H1 (cell line): ENCODE measurements around the gene CDHR2. TPM values are rescaled to one million over a fixed set of nuclear protein-coding genes. Genes with fewer than 3 reads are reported as not detected.

Experiments
- CBX8 ChIP-seq: fragments of 300-800, 300-1000 bp; sonication (generic); IDR thresholded peaks from 2 replicates; pipeline ENCODE4 v1.7.1; 2016; ENCODE audit warnings: low read depth, low read length, borderline replicate concordance
- CHD2 ChIP-seq: IDR thresholded peaks from 2 replicates; pipeline ENCODE4 v1.6.1; 2012; ENCODE audit warnings: low read length, improper control_type of control experiment
- CHD7 ChIP-seq: fragments of 300-600 bp; sonication (generic); IDR thresholded peaks from 2 replicates; pipeline ENCODE4 v1.7.1; 2012; ENCODE audit warnings: low read length, moderate library complexity, mild to moderate bottlenecking, inconsistent platforms; ENCODE audit not compliant: insufficient replicate concordance
- CREB1 ChIP-seq: IDR thresholded peaks from 2 replicates; pipeline ENCODE4 v1.6.1; 2012; ENCODE audit warnings: inconsistent platforms
- CTBP2 ChIP-seq: IDR thresholded peaks from 2 replicates; pipeline ENCODE4 v1.7.0; 2011; ENCODE audit warnings: borderline replicate concordance, mild to moderate bottlenecking, moderate library complexity, mixed read lengths, low read length; ENCODE audit not compliant: insufficient read depth, insufficient read length
- KDM5A ChIP-seq: fragments of 200-600 bp; IDR thresholded peaks from 2 replicates; pipeline ENCODE4 v1.7.1; 2012; ENCODE audit warnings: mild to moderate bottlenecking, low read length, inconsistent platforms, mixed read lengths
- RAD21 ChIP-seq, 2 experiments: IDR thresholded peaks in 1 of 2; conservative IDR thresholded peaks in 1 of 2; 2 replicates each; pipeline ENCODE4 v1.6.1; 2011; ENCODE audit warnings: low read depth in 2 of 2, low read length in 2 of 2, improper control_type of control experiment in 1 of 2, inconsistent platforms in 1 of 2, mild to moderate bottlenecking in 1 of 2, moderate library complexity in 1 of 2
- SIRT6 ChIP-seq: IDR thresholded peaks from one replicate; pipeline ENCODE4 v1.7.1; 2012; ENCODE audit warnings: low read length, inconsistent platforms
- TEAD4 ChIP-seq: IDR thresholded peaks from 2 replicates; pipeline ENCODE4 v1.6.1; 2012; ENCODE audit warnings: low read depth, low read length, inconsistent platforms, mixed read lengths
- USF2 ChIP-seq: IDR thresholded peaks from 2 replicates; pipeline ENCODE4 v1.6.1; 2011; ENCODE audit warnings: low read length, improper control_type of control experiment
- polyA plus RNA-seq, 7 experiments: library from polyadenylated mRNA; depleted of rRNA in 3 of 7; stranded (reverse) in 5 of 7; unstranded in 2 of 7; fragments of >200 nt in 5 of 7; fragments of 200-250 nt in 2 of 7; gene quantifications; 1 replicate in 5 of 7; 2 replicates in 1 of 7; 4 replicates in 1 of 7; pipeline versions ENCODE4 v1.2.1 to v1.2.3, GENCODE V29; 2011 to 2013; ENCODE audit warnings: missing spikeins in 2 of 7, mixed read lengths in 2 of 7
- total RNA-seq: library from RNA; stranded (reverse); fragmentation: NEBNext Ultra II Directional; extraction: Animal tissue kit (Norgen Biotek cat#: 25700); gene quantifications from 2 replicates; pipeline ENCODE4 v1.2.1, GENCODE V29; 2021

Gene CDHR2
- total and polyA plus RNA-seq, 2 of the 8 experiments (the other 6 are each of a cell fraction or from before 2014, with no cell fraction given), result 0.02 to 0.43 TPM

- no peak for TF ChIP-seq CHD7
- no peak for TF ChIP-seq CREB1
- TF ChIP-seq RAD21 (IDR thresholded peaks at IDR 0.05 in 1 of 2, conservative IDR thresholded peaks at IDR 0.05 in 1 of 2; ENCODE audit: low read depth in 2 of 2, low read length in 2 of 2), result no peak
- TF ChIP-seq USF2, result no peak
- TF ChIP-seq TEAD4, result no peak
- TF ChIP-seq CBX8, result no peak
- TF ChIP-seq CTBP2, result no peak
- no peak for TF ChIP-seq SIRT6
- no peak for TF ChIP-seq CHD2
- TF ChIP-seq KDM5A, result no peak
These were observed 32.0 kb upstream of the CDHR2 start (continued) for GRCh38 chr5:176517053-176517661.
